SU-DHL-6 (cell line): ENCODE data around the gene DENND2A.

Source experiments
- EZH2phosphoT487 ChIP-seq: fragments of 200-600 bp; sonication (generic), shearing (Covaris generic); conservative IDR thresholded peaks from 2 replicates; pipeline ENCODE4 v1.6.1; 2018; ENCODE audit warnings: mild to moderate bottlenecking, antibody characterized with exemption, low read length, moderate library complexity, mixed read lengths
- TF ChIP-seq, protein P1 (sequence below): fragments of 200-600 bp; sonication (generic); IDR thresholded peaks from one replicate; pipeline ENCODE4 v1.5.1; 2017; ENCODE audit warnings: antibody characterized with exemption, mild to moderate bottlenecking, low read length, moderate library complexity; ENCODE audit not compliant: insufficient read depth, poor library complexity, severe bottlenecking

- TF ChIP-seq, protein P1, sequence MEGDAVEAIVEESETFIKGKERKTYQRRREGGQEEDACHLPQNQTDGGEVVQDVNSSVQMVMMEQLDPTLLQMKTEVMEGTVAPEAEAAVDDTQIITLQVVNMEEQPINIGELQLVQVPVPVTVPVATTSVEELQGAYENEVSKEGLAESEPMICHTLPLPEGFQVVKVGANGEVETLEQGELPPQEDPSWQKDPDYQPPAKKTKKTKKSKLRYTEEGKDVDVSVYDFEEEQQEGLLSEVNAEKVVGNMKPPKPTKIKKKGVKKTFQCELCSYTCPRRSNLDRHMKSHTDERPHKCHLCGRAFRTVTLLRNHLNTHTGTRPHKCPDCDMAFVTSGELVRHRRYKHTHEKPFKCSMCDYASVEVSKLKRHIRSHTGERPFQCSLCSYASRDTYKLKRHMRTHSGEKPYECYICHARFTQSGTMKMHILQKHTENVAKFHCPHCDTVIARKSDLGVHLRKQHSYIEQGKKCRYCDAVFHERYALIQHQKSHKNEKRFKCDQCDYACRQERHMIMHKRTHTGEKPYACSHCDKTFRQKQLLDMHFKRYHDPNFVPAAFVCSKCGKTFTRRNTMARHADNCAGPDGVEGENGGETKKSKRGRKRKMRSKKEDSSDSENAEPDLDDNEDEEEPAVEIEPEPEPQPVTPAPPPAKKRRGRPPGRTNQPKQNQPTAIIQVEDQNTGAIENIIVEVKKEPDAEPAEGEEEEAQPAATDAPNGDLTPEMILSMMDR, result no peak
- TF ChIP-seq EZH2phosphoT487, result no peak
These were observed 31.9 kb upstream of the DENND2A start, which contains the start of gene ADCK2 for GRCh38 chr7:140672382-140673062.
